GM12864 (cell line): ENCODE results near the gene PALLD.

ENCODE experiments used
- DNase-seq: peaks from one replicate; pipeline ENCODE4 v3.0.0-alpha.2; 2011; ENCODE audit warnings: low read depth
- H3K4me3 ChIP-seq: 2 replicates; pipeline ENCODE4 v1.5.1; 2011; ENCODE audit warnings: mild to moderate bottlenecking, low read depth, low read length, control low read depth
- TF ChIP-seq, protein P1 (sequence below): IDR thresholded peaks from 2 replicates; pipeline ENCODE4 v1.5.1; 2011; ENCODE audit warnings: low read depth, mild to moderate bottlenecking, moderate library complexity, low read length, control low read depth, inconsistent platforms; ENCODE audit errors: missing control alignments

The PALLD gene

GRCh38 chr4:168565130-168565529, 68.3 kb downstream of the PALLD start:
- TF ChIP-seq, protein P1, sequence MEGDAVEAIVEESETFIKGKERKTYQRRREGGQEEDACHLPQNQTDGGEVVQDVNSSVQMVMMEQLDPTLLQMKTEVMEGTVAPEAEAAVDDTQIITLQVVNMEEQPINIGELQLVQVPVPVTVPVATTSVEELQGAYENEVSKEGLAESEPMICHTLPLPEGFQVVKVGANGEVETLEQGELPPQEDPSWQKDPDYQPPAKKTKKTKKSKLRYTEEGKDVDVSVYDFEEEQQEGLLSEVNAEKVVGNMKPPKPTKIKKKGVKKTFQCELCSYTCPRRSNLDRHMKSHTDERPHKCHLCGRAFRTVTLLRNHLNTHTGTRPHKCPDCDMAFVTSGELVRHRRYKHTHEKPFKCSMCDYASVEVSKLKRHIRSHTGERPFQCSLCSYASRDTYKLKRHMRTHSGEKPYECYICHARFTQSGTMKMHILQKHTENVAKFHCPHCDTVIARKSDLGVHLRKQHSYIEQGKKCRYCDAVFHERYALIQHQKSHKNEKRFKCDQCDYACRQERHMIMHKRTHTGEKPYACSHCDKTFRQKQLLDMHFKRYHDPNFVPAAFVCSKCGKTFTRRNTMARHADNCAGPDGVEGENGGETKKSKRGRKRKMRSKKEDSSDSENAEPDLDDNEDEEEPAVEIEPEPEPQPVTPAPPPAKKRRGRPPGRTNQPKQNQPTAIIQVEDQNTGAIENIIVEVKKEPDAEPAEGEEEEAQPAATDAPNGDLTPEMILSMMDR: no peak
- DNase-seq: no peak
- no peak overlapping the region for H3K4me3 ChIP-seq

- DNase-seq: no peak
- TF ChIP-seq, protein P1: no peak
- H3K4me3 ChIP-seq: no peak overlapping the region
These were observed 69.9 kb downstream of the PALLD start for GRCh38 chr4:168566726-168567125.

GRCh38 chr4:168569066-168569930, 72.4 kb downstream of the PALLD start:
- no peak for DNase-seq
- TF ChIP-seq, protein P1: no peak
- no peak overlapping the region for H3K4me3 ChIP-seq

GRCh38 chr4:168569931-168570276, 73.1 kb downstream of the PALLD start:
- TF ChIP-seq, protein P1: no peak

DNA sequence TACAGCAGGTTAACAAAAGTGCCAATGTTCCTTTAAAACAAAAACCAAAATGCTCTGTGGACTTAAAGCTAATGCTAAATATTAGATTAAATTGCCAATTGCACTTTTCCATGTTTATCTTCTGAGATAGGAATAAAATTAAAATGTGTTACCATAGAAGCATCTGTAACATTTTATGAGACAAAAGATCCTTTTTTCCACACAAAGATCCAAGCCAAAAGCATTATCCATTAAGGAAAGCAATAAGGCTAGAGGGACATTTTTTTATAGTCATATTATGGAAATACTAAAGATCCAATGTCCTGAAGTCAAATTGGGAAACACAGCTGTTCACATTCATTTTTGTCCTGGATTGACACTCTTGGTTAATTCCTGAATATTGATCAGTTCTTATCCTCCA, 73.6 kb downstream of the PALLD start:
- DNase-seq: no peak
- TF ChIP-seq, protein P1: no peak
- no peak overlapping the region for H3K4me3 ChIP-seq

More at GRCh38 chr4:168569931-168570276, 73.1 kb downstream of the PALLD start:
- H3K4me3 ChIP-seq: no peak overlapping the region
- DNase-seq: no peak

DNA sequence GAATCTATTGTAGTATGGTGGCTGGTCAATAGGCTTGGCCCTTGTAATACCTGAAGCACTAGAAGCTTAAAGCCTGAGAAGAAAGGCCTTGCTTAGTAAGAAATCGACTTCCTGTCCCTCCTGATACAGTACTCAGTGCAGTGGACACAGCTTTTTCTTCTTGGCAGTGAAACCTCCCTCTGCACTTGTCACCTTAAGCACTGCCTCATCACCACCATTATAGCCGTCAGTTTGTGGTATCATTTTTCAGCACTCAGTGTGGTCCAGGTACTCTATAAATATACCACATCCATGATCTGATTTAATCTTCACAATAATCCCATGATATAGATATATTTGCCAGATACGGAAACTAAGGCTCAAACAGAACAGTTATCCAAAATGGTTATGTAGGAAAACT, 75.2 kb downstream of the PALLD start:
- TF ChIP-seq, protein P1: no peak
- no peak overlapping the region for H3K4me3 ChIP-seq
- DNase-seq: no peak

DNA sequence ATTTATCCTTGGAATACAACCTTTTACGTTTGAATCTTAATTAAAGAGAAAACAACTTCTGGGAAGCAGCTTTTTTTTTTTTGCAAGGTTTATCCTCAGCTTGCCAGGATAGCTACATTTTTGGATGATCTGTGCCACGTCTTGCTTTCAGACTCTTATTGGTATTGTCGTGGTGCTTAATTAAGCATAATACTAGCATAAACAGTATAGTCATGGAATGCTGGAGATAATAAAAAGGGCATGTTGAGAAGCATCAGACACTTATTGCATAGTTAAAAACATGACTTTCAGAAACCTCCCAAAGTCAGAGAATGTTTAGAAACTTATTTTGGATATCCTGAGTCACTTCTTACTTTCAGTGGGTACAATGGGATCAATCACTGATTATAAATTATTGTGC, 77.0 kb downstream of the PALLD start:
- TF ChIP-seq, protein P1: no peak
- no peak for DNase-seq
- H3K4me3 ChIP-seq: no peak overlapping the region
